Neural progenitor cell (in vitro differentiated cells): Measurements from ENCODE around the gene CARD11. TPM values are rescaled to one million over a fixed set of nuclear protein-coding genes. Genes with fewer than 3 reads are reported as not detected.

Source experiments
- DNase-seq: peaks from one replicate; pipeline ENCODE4 v3.0.0-alpha.2; 2016; ENCODE audit warnings: low spot score
- H2AFZ ChIP-seq: fragments of 200-600 bp; sonication (generic); replicated peaks from 2 replicates; pipeline ENCODE4 v1.6.1; 2016; ENCODE audit warnings: antibody characterized with exemption
- H3F3A ChIP-seq: fragments of 200-600 bp; sonication (generic); 2 replicates; pipeline ENCODE4 v1.6.1; 2016; ENCODE audit warnings: antibody characterized with exemption, low read depth
- H3K27ac ChIP-seq: fragments of 200-600 bp; sonication (generic); 2 replicates; pipeline ENCODE4 v1.5.1; 2016; ENCODE audit warnings: mild to moderate bottlenecking
- H3K27me3 ChIP-seq: fragments of 200-600 bp; sonication (generic); 2 replicates; pipeline ENCODE4 v1.6.1; 2016; ENCODE audit warnings: mild to moderate bottlenecking, moderate library complexity
- H3K36me3 ChIP-seq: fragments of 200-600 bp; sonication (generic); 2 replicates; pipeline ENCODE4 v1.5.1; 2016
- H3K4me1 ChIP-seq: fragments of 200-600 bp; sonication (generic); 2 replicates; pipeline ENCODE4 v1.6.1; 2016; ENCODE audit warnings: mixed run types
- H3K4me2 ChIP-seq: fragments of 200-600 bp; sonication (generic); 2 replicates; pipeline ENCODE4 v1.6.1; 2016
- H3K4me3 ChIP-seq: fragments of 200-600 bp; sonication (generic); 2 replicates; pipeline ENCODE4 v1.5.1; 2016
- H3K79me2 ChIP-seq: fragments of 200-600 bp; sonication (generic); 2 replicates; pipeline ENCODE4 v1.6.1; 2016; ENCODE audit warnings: low read depth
- H3K9ac ChIP-seq: fragments of 200-600 bp; sonication (generic); 2 replicates; pipeline ENCODE4 v1.6.1; 2016
- H3K9me3 ChIP-seq: fragments of 200-600 bp; sonication (generic); 2 replicates; pipeline ENCODE4 v1.5.1; 2016; ENCODE audit warnings: low read depth
- H4K20me1 ChIP-seq: fragments of 200-600 bp; sonication (generic); 2 replicates; pipeline ENCODE4 v1.6.1; 2016; ENCODE audit warnings: low read depth
- H3K27ac Mint-ChIP-seq: 3 replicates; pipeline ENCODE4 v1.8.0; 2021; ENCODE audit warnings: mixed read lengths
- H3K27me3 Mint-ChIP-seq: 2 replicates; pipeline ENCODE4 v1.8.0; 2022; ENCODE audit warnings: low read depth, mild to moderate bottlenecking, inconsistent platforms, moderate library complexity, mixed read lengths; ENCODE audit not compliant: insufficient read depth
- H3K36me3 Mint-ChIP-seq: 3 replicates; pipeline ENCODE4 v1.8.0; 2021; ENCODE audit warnings: mixed read lengths
- H3K4me1 Mint-ChIP-seq: 3 replicates; pipeline ENCODE4 v1.8.0; 2021; ENCODE audit warnings: mixed read lengths
- H3K4me3 Mint-ChIP-seq: 3 replicates; pipeline ENCODE4 v1.8.0; 2021; ENCODE audit warnings: mild to moderate bottlenecking, moderate library complexity, mixed read lengths
- H3K9me3 Mint-ChIP-seq: 3 replicates; pipeline ENCODE4 v1.8.0; 2020; ENCODE audit warnings: mixed read lengths
- CTCF ChIP-seq: fragments of 200-600 bp; sonication (generic); IDR thresholded peaks from 2 replicates; pipeline ENCODE4 v1.5.1; 2017; ENCODE audit warnings: antibody characterized with exemption, mild to moderate bottlenecking
- EZH2 ChIP-seq: fragments of 200-600 bp; sonication (generic); IDR thresholded peaks from 2 replicates; pipeline ENCODE4 v1.6.1; 2017; ENCODE audit warnings: antibody characterized with exemption, mild to moderate bottlenecking, moderate library complexity
- EZH2phosphoT487 ChIP-seq: fragments of 200-600 bp; sonication (generic); IDR thresholded peaks from 2 replicates; pipeline ENCODE4 v1.6.1; 2017; ENCODE audit warnings: antibody characterized with exemption
- total RNA-seq: library from RNA; depleted of rRNA; stranded (reverse); fragments of >200 nt; gene quantifications from 2 replicates; pipeline ENCODE4 v1.2.3, GENCODE V29; 2015; ENCODE audit warnings: low replicate concordance

Gene CARD11
- total RNA-seq, 1 donor from 2014 or later, result 0.75 TPM

- Mint-ChIP-seq H3K9me3 (peaks cover 18% of the 10 kb centered on the region), H3K4me3 (no peak overlapping the region), H3K27me3 (peaks cover 2% of the 10 kb centered on the region), H3K36me3 (no peaks in the 10 kb centered on the region), H3K27ac (no peak overlapping the region), H3K4me1 (peaks cover 5% of the 10 kb centered on the region)
- no peaks in the 10 kb centered on the region for H3K27me3 ChIP-seq
- no peak for TF ChIP-seq EZH2
- no peak for TF ChIP-seq CTCF
- TF ChIP-seq EZH2phosphoT487, result no peak
- no peaks in the 10 kb centered on the region for H4K20me1 ChIP-seq
- H3K9ac ChIP-seq, result no peak overlapping the region
- no peak overlapping the region for H3K27ac ChIP-seq
- no peaks in the 10 kb centered on the region for H3K36me3 ChIP-seq
- H2AFZ ChIP-seq, result no peak overlapping the region
- no peak for DNase-seq
- no peak overlapping the region for H3K4me2 ChIP-seq
- H3K4me3 ChIP-seq, result no peak overlapping the region
- no peaks in the 10 kb centered on the region for H3F3A ChIP-seq
- peaks cover 11% of the 10 kb centered on the region for H3K4me1 ChIP-seq
- H3K9me3 ChIP-seq, result peaks cover 5% of the 10 kb centered on the region
- no peaks in the 10 kb centered on the region for H3K79me2 ChIP-seq
These were observed 93.1 kb downstream of the CARD11 start for GRCh38 chr7:2950578-2950977.

DNA sequence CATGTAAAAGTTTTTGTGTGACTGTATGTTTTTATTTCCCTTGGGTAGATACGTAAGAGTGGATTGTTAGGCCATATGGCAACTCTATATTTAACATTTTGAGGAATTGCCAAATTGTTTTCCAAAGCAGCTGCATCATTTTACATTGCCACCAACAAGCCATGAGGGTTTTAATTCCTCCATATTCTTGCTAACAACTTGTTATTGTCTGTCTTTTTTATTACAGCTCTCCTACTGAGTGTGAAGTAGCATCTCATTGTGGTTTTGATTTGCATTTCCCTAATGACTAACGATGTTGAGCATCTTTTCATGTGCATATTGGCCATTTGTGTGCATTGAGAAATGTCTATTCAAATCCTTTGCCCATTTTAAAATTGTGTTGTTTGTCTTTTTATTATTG is 94.9 kb downstream of the CARD11 start:
- Mint-ChIP-seq H3K4me3 (no peak overlapping the region), H3K9me3 (peaks cover 20% of the 10 kb centered on the region), H3K36me3 (no peaks in the 10 kb centered on the region), H3K4me1 (peaks cover 5% of the 10 kb centered on the region), H3K27me3 (peaks cover 5% of the 10 kb centered on the region), H3K27ac (no peak overlapping the region)
- TF ChIP-seq CTCF (no peak), EZH2phosphoT487 (no peak), EZH2 (no peak)
- H3K9me3 ChIP-seq, result peaks cover 5% of the 10 kb centered on the region
- no peaks in the 10 kb centered on the region for H3K79me2 ChIP-seq
- DNase-seq, result no peak
- H3K27me3 ChIP-seq, result no peaks in the 10 kb centered on the region
- H4K20me1 ChIP-seq, result no peaks in the 10 kb centered on the region
- H3K27ac ChIP-seq, result no peak overlapping the region
- no peaks in the 10 kb centered on the region for H3K36me3 ChIP-seq
- peaks cover 5% of the 10 kb centered on the region for H3K4me1 ChIP-seq
- no peak overlapping the region for H2AFZ ChIP-seq
- H3K9ac ChIP-seq, result no peak overlapping the region
- H3K4me3 ChIP-seq, result no peak overlapping the region
- no peaks in the 10 kb centered on the region for H3F3A ChIP-seq
- H3K4me2 ChIP-seq, result no peak overlapping the region

DNA sequence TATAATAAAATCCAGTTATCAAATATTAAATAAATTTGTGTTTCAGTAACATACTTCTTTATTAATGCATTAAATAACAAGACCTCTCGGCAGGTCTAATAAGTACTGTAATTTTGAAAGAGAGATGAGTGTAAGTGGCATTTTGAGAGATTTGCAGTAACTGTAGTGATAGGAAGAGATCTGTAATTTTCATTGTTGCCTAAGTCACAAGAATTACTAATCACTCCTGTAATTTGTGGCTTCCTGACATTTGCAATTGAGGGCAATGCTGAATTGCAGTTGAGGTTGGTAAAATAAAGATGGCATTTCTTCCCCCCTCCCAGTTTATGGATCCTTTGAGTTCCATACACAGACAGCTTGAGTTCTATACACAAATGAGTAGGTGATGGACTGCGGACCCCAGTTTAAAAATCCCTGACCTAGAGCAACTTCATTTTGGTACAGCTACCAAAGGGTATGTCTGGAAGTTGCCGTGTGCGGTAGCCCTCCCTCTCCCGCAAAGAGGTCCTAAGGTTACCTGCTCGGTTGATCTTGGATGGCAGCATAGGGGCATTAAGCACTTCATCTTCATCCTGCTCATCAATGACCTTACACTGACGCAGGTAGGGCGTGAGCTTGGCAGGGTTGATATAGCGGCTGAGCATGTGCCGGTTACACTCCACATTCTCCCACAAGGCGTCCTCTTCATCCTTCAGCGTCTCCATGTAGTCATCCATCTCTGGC is 96.4 kb downstream of the CARD11 start:
- no peaks in the 10 kb centered on the region for H4K20me1 ChIP-seq
- peaks cover 5% of the 10 kb centered on the region for H3K27me3 Mint-ChIP-seq
- H3K4me1 ChIP-seq, result no peaks in the 10 kb centered on the region
- H3K27ac Mint-ChIP-seq, result no peak overlapping the region
- no peak overlapping the region for H3K4me3 ChIP-seq
- no peaks in the 10 kb centered on the region for H3K36me3 Mint-ChIP-seq
- no peak for DNase-seq
- H3K4me3 Mint-ChIP-seq, result no peak overlapping the region
- H3K36me3 ChIP-seq, result no peaks in the 10 kb centered on the region
- H3F3A ChIP-seq, result no peaks in the 10 kb centered on the region
- peaks cover 24% of the 10 kb centered on the region for H3K9me3 Mint-ChIP-seq
- no peak overlapping the region for H3K27ac ChIP-seq
- TF ChIP-seq EZH2phosphoT487 (no peak), EZH2 (no peak), CTCF (no peak)
- H3K27me3 ChIP-seq, result no peaks in the 10 kb centered on the region
- no peaks in the 10 kb centered on the region for H3K79me2 ChIP-seq
- no peak overlapping the region for H3K9ac ChIP-seq
- peaks cover 3% of the 10 kb centered on the region for H3K4me1 Mint-ChIP-seq
- peaks cover 5% of the 10 kb centered on the region for H3K9me3 ChIP-seq
- H3K4me2 ChIP-seq, result no peak overlapping the region
- H2AFZ ChIP-seq, result no peak overlapping the region
